T-cell (primary cell): ENCODE results near the gene SNAP25. TPM values are rescaled to one million over a fixed set of nuclear protein-coding genes. Genes with fewer than 3 reads are reported as not detected.

ENCODE experiments used
- ATAC-seq, 4 experiments: fragments of 200-7000 bp in 3 of 4; fragments of 150-1000 bp in 1 of 4; cut with Tn5 transposase; replicated peaks in 1 of 4; 1 replicate in 3 of 4; 2 replicates in 1 of 4; pipeline ENCODE4 v1.10.0; 2021; ENCODE audit warnings: moderate library complexity in 3 of 4, mild to moderate bottlenecking in 2 of 4, moderate number of reproducible peaks in 1 of 4
- CTCF ChIA-PET, 2 donors: fragments of 300-600 bp; sonication (Branson Sonifier 250); formaldehyde crosslinking; loops; one replicate each; lab custom pipeline; 2022; ENCODE audit warnings: antibody characterized with exemption in 2 of 2; lab: Charles Lee
- POLR2A ChIA-PET, 2 donors: fragments of 300-600 bp; sonication (Branson Sonifier 250); formaldehyde crosslinking; loops; one replicate each; lab custom pipeline; 2022; ENCODE audit warnings: antibody characterized with exemption in 2 of 2; lab: Charles Lee
- DNase-seq, 35 experiments: peaks; one replicate each; pipeline versions ENCODE4 v3.0.0 to v3.0.0-alpha.2; 2013 to 2023
- H3K27ac ChIP-seq: one replicate; pipeline ENCODE4 v1.5.1; 2013; ENCODE audit warnings: low read length
- H3K27me3 ChIP-seq, 2 experiments: replicated peaks in 1 of 2; 1 replicate in 1 of 2; 2 replicates in 1 of 2; pipeline versions ENCODE4 v1.6.1 to v1.7.0; 2013; ENCODE audit warnings: low read length in 1 of 2, mixed read lengths in 1 of 2; ENCODE audit not compliant: control insufficient read depth in 2 of 2, insufficient read depth in 2 of 2; ENCODE audit errors: extremely low read depth in 1 of 2
- H3K36me3 ChIP-seq, 2 donors: 1 replicate in 1 of 2; 2 replicates in 1 of 2; pipeline versions ENCODE4 v1.6.1 to v1.7.0; 2013; ENCODE audit warnings: low read length in 1 of 2; ENCODE audit not compliant: control insufficient read depth in 2 of 2, insufficient read depth in 1 of 2; ENCODE audit errors: extremely low read depth in 1 of 2
- H3K4me1 ChIP-seq, 2 experiments: 1 replicate in 1 of 2; 2 replicates in 1 of 2; pipeline versions ENCODE4 v1.6.1 to v1.7.0; 2013; ENCODE audit warnings: low read length in 2 of 2, mixed read lengths in 1 of 2; ENCODE audit not compliant: insufficient read depth in 2 of 2, control insufficient read depth in 1 of 2; ENCODE audit errors: extremely low read depth in 1 of 2
- H3K4me3 ChIP-seq, 2 donors: 1 replicate in 1 of 2; 2 replicates in 1 of 2; pipeline versions ENCODE4 v1.5.1 to v1.7.0; 2013; ENCODE audit warnings: mild to moderate bottlenecking in 2 of 2, low read length in 1 of 2, moderate library complexity in 1 of 2; ENCODE audit not compliant: control insufficient read depth in 1 of 2; ENCODE audit errors: extremely low read depth in 1 of 2
- H3K9me3 ChIP-seq: 2 replicates; pipeline ENCODE4 v1.7.0; 2013
- H3K27ac Mint-ChIP-seq, 2 donors: one replicate each; pipeline ENCODE4 v1.8.0; 2020 to 2021; ENCODE audit warnings: mild to moderate bottlenecking in 2 of 2, mixed read lengths in 2 of 2
- H3K27me3 Mint-ChIP-seq, 2 donors: one replicate each; pipeline ENCODE4 v1.8.0; 2021 to 2022; ENCODE audit warnings: mixed read lengths in 2 of 2
- H3K36me3 Mint-ChIP-seq: one replicate; pipeline ENCODE4 v1.8.0; 2021; ENCODE audit warnings: mixed read lengths
- H3K4me1 Mint-ChIP-seq, 3 donors: one replicate each; pipeline ENCODE4 v1.8.0; 2020 to 2022; ENCODE audit warnings: mixed read lengths in 3 of 3, mild to moderate bottlenecking in 1 of 3
- H3K4me3 Mint-ChIP-seq, 3 donors: one replicate each; pipeline ENCODE4 v1.8.0; 2020 to 2022; ENCODE audit warnings: mild to moderate bottlenecking in 3 of 3, mixed read lengths in 3 of 3, moderate library complexity in 3 of 3
- H3K9me3 Mint-ChIP-seq, 3 donors: one replicate each; pipeline ENCODE4 v1.8.0; 2020 to 2022; ENCODE audit warnings: mixed read lengths in 3 of 3
- WGBS: methylation state at CpG from one replicate; pipeline ENCODE4 v1.1.5; 2013; ENCODE audit warnings: missing lambda C conversion rate; ENCODE audit not compliant: insufficient coverage; 5-methylcytosine and 5-hydroxymethylcytosine counted together
- total RNA-seq, 35 experiments: library from RNA in 6 of 35; stranded (reverse) in 6 of 35; fragments of 120-200 nt in 1 of 35; gene quantifications; one replicate each; pipeline versions ENCODE4 v1.2.1 to v1.2.4 and lab custom pipeline; 2013 to 2026

SNAP25 gene
- total RNA-seq, 5 donors from 2014 or later (not counting 1 experiment from before 2014, with no cell fraction given) = 0.18 TPM; not detected in 4

GRCh38 chr20:10185741-10186558 is 32.7 kb upstream of the SNAP25 start:
- Mint-ChIP-seq H3K4me1 (no peaks in the 10 kb centered on the region), H3K27me3 (peaks cover 0 to 4% of the 10 kb centered on the region in 2 donors), H3K4me3 (no peak overlapping the region), H3K36me3 (no peaks in the 10 kb centered on the region), H3K9me3 (peaks cover 8 to 21% (median 15%) of the 10 kb centered on the region in 3 donors), H3K27ac (no peak overlapping the region)
- DNase-seq = no peak
- CTCF ChIA-PET = no interaction called here
- H3K4me1 ChIP-seq = no peaks in the 10 kb centered on the region
- H3K27me3 ChIP-seq = no peaks in the 10 kb centered on the region
- H3K36me3 ChIP-seq = no peaks in the 10 kb centered on the region
- H3K9me3 ChIP-seq = no peaks in the 10 kb centered on the region
- no peak overlapping the region for H3K27ac ChIP-seq
- ATAC-seq = no peak
- POLR2A ChIA-PET = no interaction called here
- 92% methylated on average over 3 of the region's 3 CpGs for WGBS
- H3K4me3 ChIP-seq = no peak overlapping the region

- peaks cover 10 to 19% (median 15%) of the 10 kb centered on the region in 3 donors for H3K9me3 Mint-ChIP-seq
Measured at GRCh38 chr20:10190456-10190855, 28.2 kb upstream of the SNAP25 start.

GRCh38 chr20:10192171-10192570 is 26.5 kb upstream of the SNAP25 start:
- H3K4me1 ChIP-seq = no peaks in the 10 kb centered on the region
- H3K36me3 Mint-ChIP-seq = no peaks in the 10 kb centered on the region
- ChIA-PET CTCF (no interaction called here), POLR2A (no interaction called here)
- ATAC-seq (no peak), DNase-seq (no peak)
- H3K9me3 Mint-ChIP-seq = peaks cover 5 to 12% (median 10%) of the 10 kb centered on the region in 3 donors
- no CpG with 5 or more reads among the region's 1 CpG for WGBS
- no peaks in the 10 kb centered on the region for H3K36me3 ChIP-seq
- H3K27me3 ChIP-seq = no peaks in the 10 kb centered on the region
- H3K27ac ChIP-seq = no peak overlapping the region
- H3K9me3 ChIP-seq = no peaks in the 10 kb centered on the region
- H3K4me3 Mint-ChIP-seq = no peak overlapping the region
- H3K4me3 ChIP-seq = no peak overlapping the region
- no peak overlapping the region for H3K27ac Mint-ChIP-seq
- no peaks in the 10 kb centered on the region for H3K4me1 Mint-ChIP-seq
- H3K27me3 Mint-ChIP-seq = peaks cover 2 to 9% of the 10 kb centered on the region in 2 donors

More at GRCh38 chr20:10190456-10190855, 28.2 kb upstream of the SNAP25 start:
- Histone ChIP-seq H3K4me1 (no peaks in the 10 kb centered on the region), H3K27me3 (no peaks in the 10 kb centered on the region), H3K36me3 (no peaks in the 10 kb centered on the region), H3K27ac (no peak overlapping the region), H3K9me3 (no peaks in the 10 kb centered on the region), H3K4me3 (no peak overlapping the region)
- POLR2A ChIA-PET = no interaction called here
- no CpG with 5 or more reads among the region's 3 CpGs for WGBS
- ATAC-seq (no peak), DNase-seq (no peak)
- Mint-ChIP-seq H3K4me3 (no peak overlapping the region), H3K27me3 (peaks cover 0 to 4% of the 10 kb centered on the region in 2 donors), H3K27ac (no peak overlapping the region), H3K4me1 (no peaks in the 10 kb centered on the region), H3K36me3 (no peaks in the 10 kb centered on the region)
- CTCF ChIA-PET = no interaction called here

- no peak overlapping the region for H3K27ac ChIP-seq
- ChIA-PET CTCF (no interaction called here), POLR2A (no interaction called here)
- H3K4me3 ChIP-seq = no peak overlapping the region
- no peaks in the 10 kb centered on the region for H3K36me3 ChIP-seq
- Mint-ChIP-seq H3K4me1 (no peaks in the 10 kb centered on the region), H3K27ac (no peak overlapping the region), H3K9me3 (peaks cover 5 to 10% (median 5%) of the 10 kb centered on the region in 3 donors), H3K4me3 (no peak overlapping the region), H3K27me3 (peaks cover 6 to 14% of the 10 kb centered on the region in 2 donors), H3K36me3 (no peaks in the 10 kb centered on the region)
- no peak for DNase-seq
- WGBS = 85% methylated on average over 2 of the region's 2 CpGs
- H3K27me3 ChIP-seq = no peaks in the 10 kb centered on the region
- no peak for ATAC-seq
- no peaks in the 10 kb centered on the region for H3K4me1 ChIP-seq
- H3K9me3 ChIP-seq = no peaks in the 10 kb centered on the region
Measured at GRCh38 chr20:10194166-10194565, 24.5 kb upstream of the SNAP25 start.

- ATAC-seq = no peak
- H3K4me3 ChIP-seq = no peak overlapping the region
- no peaks in the 10 kb centered on the region for H3K4me1 Mint-ChIP-seq
- no peak for DNase-seq
- H3K27me3 ChIP-seq = no peaks in the 10 kb centered on the region
- no peak overlapping the region for H3K27ac Mint-ChIP-seq
- H3K27me3 Mint-ChIP-seq = peaks cover 6 to 10% of the 10 kb centered on the region in 2 donors
- H3K4me1 ChIP-seq = no peaks in the 10 kb centered on the region
- CTCF ChIA-PET = no interaction called here
- H3K36me3 Mint-ChIP-seq = no peaks in the 10 kb centered on the region
- no peaks in the 10 kb centered on the region for H3K9me3 ChIP-seq
- no peak overlapping the region for H3K4me3 Mint-ChIP-seq
- H3K27ac ChIP-seq = no peak overlapping the region
- POLR2A ChIA-PET = interaction anchor here in 1 of 2 donors (0.6 kb wide), 1 partner anchor 325 kb away, joined by 5 read pairs; no protein-coding TSS in a partner anchor
- H3K36me3 ChIP-seq = no peaks in the 10 kb centered on the region
- H3K9me3 Mint-ChIP-seq = no peaks in the 10 kb centered on the region
Measured at GRCh38 chr20:10200330-10200729, 18.3 kb upstream of the SNAP25 start.

- ATAC-seq (no peak), DNase-seq (no peak)
- Histone ChIP-seq H3K4me1 (no peaks in the 10 kb centered on the region), H3K27me3 (no peaks in the 10 kb centered on the region), H3K4me3 (no peak overlapping the region), H3K27ac (no peak overlapping the region), H3K9me3 (no peaks in the 10 kb centered on the region), H3K36me3 (no peaks in the 10 kb centered on the region)
- ChIA-PET POLR2A (no interaction called here), CTCF (no interaction called here)
- Mint-ChIP-seq H3K4me1 (no peaks in the 10 kb centered on the region), H3K9me3 (no peaks in the 10 kb centered on the region), H3K36me3 (no peaks in the 10 kb centered on the region), H3K27ac (no peak overlapping the region), H3K27me3 (peaks cover 6 to 8% of the 10 kb centered on the region in 2 donors), H3K4me3 (no peak overlapping the region)
- 60% methylated on average over 1 of the region's 3 CpGs for WGBS
Measured at GRCh38 chr20:10201321-10201870, 17.2 kb upstream of the SNAP25 start.
